NCI-H510A (cell line): ENCODE data around the gene ERFL.
A peak's percentile ranks its signal among the peaks of the same experiment; 100 is the strongest.
"Not testable (repeated sequence)": the region's sequence is repeated elsewhere in the genome, so short reads cannot be mapped to it uniquely, and the experiment has no call there.

ENCODE experiments used
- DNase-seq: peaks from one replicate; lab custom pipeline; 2025; lab: John Stamatoyannopoulos, UW

Gene ERFL

GRCh38 chr19:41877916-41878905 lies 50.0 kb downstream of the ERFL start:
- no peak for DNase-seq

GRCh38 chr19:41876847-41877832 lies 51.1 kb downstream of the ERFL start, which contains the start of gene CD79A:
CD79A (plus strand) TSS chr19:41877279; CDS start chr19:41877305, 26 bp downstream.
- DNase-seq: no peak

GRCh38 chr19:41875973-41876372 lies 52.3 kb downstream of the ERFL start:
- DNase-seq: not testable (repeated sequence)

GRCh38 chr19:41872775-41873647 lies 55.2 kb downstream of the ERFL start:
- peak; percentile 54 for DNase-seq

- DNase-seq: no peak
Observed at GRCh38 chr19:41872384-41872774, 55.9 kb downstream of the ERFL start.

- DNase-seq: no peak
Observed at GRCh38 chr19:41871573-41872383, 56.5 kb downstream of the ERFL start.

GRCh38 chr19:41870401-41870873 lies 57.8 kb downstream of the ERFL start:
- no peak for DNase-seq

GRCh38 chr19:41869374-41869955 lies 58.8 kb downstream of the ERFL start:
- no peak for DNase-seq

GRCh38 chr19:41868989-41869300 lies 59.3 kb downstream of the ERFL start:
- DNase-seq: no peak

GRCh38 chr19:41868120-41868988 lies 59.9 kb downstream of the ERFL start:
- peak; percentile 59 for DNase-seq

GRCh38 chr19:41866284-41866683 lies 62.0 kb downstream of the ERFL start:
- peak; percentile 54 for DNase-seq

GRCh38 chr19:41864374-41864773 lies 63.9 kb downstream of the ERFL start:
- no peak for DNase-seq

- no peak for DNase-seq
Observed at GRCh38 chr19:41863209-41863931, 64.9 kb downstream of the ERFL start.

GRCh38 chr19:41862445-41862986 lies 65.7 kb downstream of the ERFL start:
- no peak for DNase-seq

GRCh38 chr19:41861846-41862245 lies 66.4 kb downstream of the ERFL start:
- DNase-seq: no peak

- DNase-seq: no peak
Observed at GRCh38 chr19:41861116-41861768, 67.0 kb downstream of the ERFL start.

- no peak for DNase-seq
Observed at GRCh38 chr19:41860419-41861115, 67.7 kb downstream of the ERFL start.
